ENCODE data around the gene TMEM63C. TPM values are rescaled to one million over a fixed set of nuclear protein-coding genes. Genes with fewer than 3 reads are reported as not detected.

TMEM63C gene
- total RNA-seq, 1 experiment from 2014 or later: 5.4 TPM

- TF ChIP-seq, protein P1, sequence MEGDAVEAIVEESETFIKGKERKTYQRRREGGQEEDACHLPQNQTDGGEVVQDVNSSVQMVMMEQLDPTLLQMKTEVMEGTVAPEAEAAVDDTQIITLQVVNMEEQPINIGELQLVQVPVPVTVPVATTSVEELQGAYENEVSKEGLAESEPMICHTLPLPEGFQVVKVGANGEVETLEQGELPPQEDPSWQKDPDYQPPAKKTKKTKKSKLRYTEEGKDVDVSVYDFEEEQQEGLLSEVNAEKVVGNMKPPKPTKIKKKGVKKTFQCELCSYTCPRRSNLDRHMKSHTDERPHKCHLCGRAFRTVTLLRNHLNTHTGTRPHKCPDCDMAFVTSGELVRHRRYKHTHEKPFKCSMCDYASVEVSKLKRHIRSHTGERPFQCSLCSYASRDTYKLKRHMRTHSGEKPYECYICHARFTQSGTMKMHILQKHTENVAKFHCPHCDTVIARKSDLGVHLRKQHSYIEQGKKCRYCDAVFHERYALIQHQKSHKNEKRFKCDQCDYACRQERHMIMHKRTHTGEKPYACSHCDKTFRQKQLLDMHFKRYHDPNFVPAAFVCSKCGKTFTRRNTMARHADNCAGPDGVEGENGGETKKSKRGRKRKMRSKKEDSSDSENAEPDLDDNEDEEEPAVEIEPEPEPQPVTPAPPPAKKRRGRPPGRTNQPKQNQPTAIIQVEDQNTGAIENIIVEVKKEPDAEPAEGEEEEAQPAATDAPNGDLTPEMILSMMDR (conservative IDR thresholded peaks at IDR 0.05; ENCODE audit: low read depth, low read length): no peak
- no peak for TF ChIP-seq EZH2phosphoT487 (IDR thresholded peaks at IDR 0.05; ENCODE audit: borderline replicate concordance, low read length)
- Histone ChIP-seq H3K27ac (ENCODE audit: low read length) (no peak overlapping the region), H3K4me2 (ENCODE audit: low read length) (no peak overlapping the region), H3K9me2 (replicated peaks; ENCODE audit: low read length) (no peaks in the 10 kb centered on the region), H3F3A (ENCODE audit: low read length, unreplicated experiment) (no peaks in the 10 kb centered on the region), H3K4me3 (ENCODE audit: low read length) (no peak overlapping the region), H3K79me2 (ENCODE audit: low read length) (no peaks in the 10 kb centered on the region), H3K9ac (ENCODE audit: low read length) (no peak overlapping the region), H2AFZ (ENCODE audit: low read length) (no peak overlapping the region), H4K20me1 (ENCODE audit: low read length) (no peaks in the 10 kb centered on the region), H3K36me3 (ENCODE audit: low read depth, low read length) (peaks cover 54% of the 10 kb centered on the region), H3K4me1 (ENCODE audit: insufficient read depth, low read length) (no peaks in the 10 kb centered on the region), H3K27me3 (ENCODE audit: low read length) (no peaks in the 10 kb centered on the region), H3K9me3 (ENCODE audit: low read length) (no peaks in the 10 kb centered on the region)
- ATAC-seq: no peak
- BruUV-seq (replicated peaks): no TSS peak
- CTCF ChIA-PET: no interaction called here
- no peak for DNase-seq
- intact Hi-C loops (cut with micrococcal nuclease): no loop called here
- POLR2A ChIA-PET (ENCODE audit: unreplicated experiment): no interaction called here
Measured at GRCh38 chr14:77286576-77286975, 105.0 kb downstream of the TMEM63C start.

DNA sequence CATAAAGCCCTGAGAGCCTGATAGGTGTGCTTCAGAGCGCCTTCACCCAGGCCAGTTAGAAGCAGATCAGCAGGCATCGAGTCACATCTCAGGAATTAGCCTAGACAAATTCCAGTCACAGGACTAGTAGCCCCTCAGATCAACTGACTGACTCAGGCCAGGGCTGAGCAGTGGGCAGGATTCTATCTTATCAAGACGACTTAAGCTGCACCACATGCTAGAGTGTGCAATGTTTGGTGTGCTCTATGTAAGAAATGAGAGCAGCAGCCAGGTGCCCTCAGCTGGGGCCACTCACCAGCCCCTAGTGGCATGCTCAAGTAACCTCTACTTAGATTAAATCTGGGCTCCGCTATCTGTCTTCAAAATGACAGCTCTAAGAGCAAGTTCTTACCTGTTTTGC is 109.1 kb downstream of the TMEM63C start:
- BruUV-seq (replicated peaks): no TSS peak
- Histone ChIP-seq H3K4me3 (ENCODE audit: low read length) (no peak overlapping the region), H3K27me3 (ENCODE audit: low read length) (no peaks in the 10 kb centered on the region), H3K4me1 (ENCODE audit: insufficient read depth, low read length) (no peaks in the 10 kb centered on the region), H3K79me2 (ENCODE audit: low read length) (no peaks in the 10 kb centered on the region), H3K9me3 (ENCODE audit: low read length) (no peaks in the 10 kb centered on the region), H3K36me3 (ENCODE audit: low read depth, low read length) (peaks cover 43% of the 10 kb centered on the region), H4K20me1 (ENCODE audit: low read length) (no peaks in the 10 kb centered on the region), H3K9me2 (replicated peaks; ENCODE audit: low read length) (no peaks in the 10 kb centered on the region), H3K27ac (ENCODE audit: low read length) (no peak overlapping the region), H2AFZ (ENCODE audit: low read length) (no peak overlapping the region), H3K9ac (ENCODE audit: low read length) (no peak overlapping the region), H3K4me2 (ENCODE audit: low read length) (no peak overlapping the region), H3F3A (ENCODE audit: low read length, unreplicated experiment) (no peaks in the 10 kb centered on the region)
- ChIA-PET CTCF (no interaction called here), POLR2A (ENCODE audit: unreplicated experiment) (no interaction called here)
- TF ChIP-seq, protein P1 (conservative IDR thresholded peaks at IDR 0.05; ENCODE audit: low read depth, low read length): peak; percentile 48; the same call in 1 of the 2 replicates
- TF ChIP-seq EZH2 (IDR thresholded peaks at IDR 0.05; ENCODE audit: low read length, unreplicated experiment): no peak
- TF ChIP-seq EZH2phosphoT487 (IDR thresholded peaks at IDR 0.05; ENCODE audit: borderline replicate concordance, low read length): no peak
- DNase-seq (peak; percentile 25), ATAC-seq (no peak)
- intact Hi-C loops (cut with micrococcal nuclease): no loop called here

GRCh38 chr14:77296155-77296554 is 114.6 kb downstream of the TMEM63C start:
- DNase-seq: no peak
- H3K27me3 ChIP-seq (ENCODE audit: low read length): no peaks in the 10 kb centered on the region
- TF ChIP-seq EZH2 (IDR thresholded peaks at IDR 0.05; ENCODE audit: low read length, unreplicated experiment) (no peak), EZH2phosphoT487 (IDR thresholded peaks at IDR 0.05; ENCODE audit: borderline replicate concordance, low read length) (no peak)
- TF ChIP-seq, protein P1 (conservative IDR thresholded peaks at IDR 0.05; ENCODE audit: low read depth, low read length): no peak

More at GRCh38 chr14:77296155-77296554, 114.6 kb downstream of the TMEM63C start:
- no peaks in the 10 kb centered on the region for H3F3A ChIP-seq (ENCODE audit: low read length, unreplicated experiment)
- no peak for ATAC-seq
- no peak overlapping the region for H3K4me3 ChIP-seq (ENCODE audit: low read length)
- peaks cover 53% of the 10 kb centered on the region for H3K36me3 ChIP-seq (ENCODE audit: low read depth, low read length)
- no peak overlapping the region for H3K4me2 ChIP-seq (ENCODE audit: low read length)
- POLR2A ChIA-PET (ENCODE audit: unreplicated experiment): no interaction called here
- H3K9me2 ChIP-seq (replicated peaks; ENCODE audit: low read length): no peaks in the 10 kb centered on the region
- H3K27ac ChIP-seq (ENCODE audit: low read length): no peak overlapping the region
- intact Hi-C loops (cut with micrococcal nuclease): no loop called here
- H4K20me1 ChIP-seq (ENCODE audit: low read length): no peaks in the 10 kb centered on the region
- CTCF ChIA-PET: interaction anchor here (0.5 kb wide), 1 partner anchor 20 kb away, joined by 3 read pairs; no protein-coding TSS in a partner anchor
- no peaks in the 10 kb centered on the region for H3K9me3 ChIP-seq (ENCODE audit: low read length)
- H2AFZ ChIP-seq (ENCODE audit: low read length): no peak overlapping the region
- H3K9ac ChIP-seq (ENCODE audit: low read length): no peak overlapping the region
- no peaks in the 10 kb centered on the region for H3K4me1 ChIP-seq (ENCODE audit: insufficient read depth, low read length)
- BruUV-seq (replicated peaks): no TSS peak
- H3K79me2 ChIP-seq (ENCODE audit: low read length): no peaks in the 10 kb centered on the region

All from PC-3 (cell line).